GM18502 (cell line): Measurements from ENCODE around the gene MTHFS.
"Not testable (repeated sequence)": the region's sequence is repeated elsewhere in the genome, so short reads cannot be mapped to it uniquely, and the experiment has no call there.

Experiments
- ATAC-seq: cut with Tn5 transposase; IDR thresholded peaks from one replicate; pipeline ENCODE4 v1.9.1; 2021; ENCODE audit warnings: mild to moderate bottlenecking; ENCODE audit not compliant: unreplicated experiment, poor library complexity

The MTHFS gene

DNA sequence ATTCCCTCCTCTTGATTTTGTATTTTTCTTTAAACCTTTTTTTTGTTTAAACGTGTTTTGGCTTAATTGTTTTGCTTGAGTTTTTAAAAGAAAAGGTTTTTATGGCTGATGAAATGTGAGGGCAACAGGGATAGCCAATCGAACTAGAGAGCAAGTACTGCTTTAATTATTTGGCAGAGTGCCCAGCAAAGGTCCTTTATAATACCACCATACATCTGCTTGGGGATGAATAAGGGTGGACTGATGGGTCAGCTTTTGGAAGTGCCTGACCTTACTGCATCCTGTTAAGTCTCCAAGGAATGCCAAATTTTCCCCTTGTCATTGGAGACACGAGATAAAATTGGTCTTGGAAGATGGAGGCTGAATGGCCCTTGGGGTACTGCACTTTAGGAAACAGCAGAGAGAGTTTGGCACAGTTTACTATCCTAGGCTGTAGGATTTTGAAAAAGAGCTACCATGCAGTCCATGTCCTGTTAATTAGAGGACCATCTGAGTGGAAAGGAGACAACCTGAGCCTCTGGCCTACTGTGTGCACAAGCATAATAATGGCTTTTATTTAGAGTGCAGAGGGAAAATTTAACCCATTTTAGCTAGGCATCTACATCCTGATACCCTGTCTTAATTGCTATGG lies 19.8 kb upstream of the MTHFS start:
- ATAC-seq, result no peak

DNA sequence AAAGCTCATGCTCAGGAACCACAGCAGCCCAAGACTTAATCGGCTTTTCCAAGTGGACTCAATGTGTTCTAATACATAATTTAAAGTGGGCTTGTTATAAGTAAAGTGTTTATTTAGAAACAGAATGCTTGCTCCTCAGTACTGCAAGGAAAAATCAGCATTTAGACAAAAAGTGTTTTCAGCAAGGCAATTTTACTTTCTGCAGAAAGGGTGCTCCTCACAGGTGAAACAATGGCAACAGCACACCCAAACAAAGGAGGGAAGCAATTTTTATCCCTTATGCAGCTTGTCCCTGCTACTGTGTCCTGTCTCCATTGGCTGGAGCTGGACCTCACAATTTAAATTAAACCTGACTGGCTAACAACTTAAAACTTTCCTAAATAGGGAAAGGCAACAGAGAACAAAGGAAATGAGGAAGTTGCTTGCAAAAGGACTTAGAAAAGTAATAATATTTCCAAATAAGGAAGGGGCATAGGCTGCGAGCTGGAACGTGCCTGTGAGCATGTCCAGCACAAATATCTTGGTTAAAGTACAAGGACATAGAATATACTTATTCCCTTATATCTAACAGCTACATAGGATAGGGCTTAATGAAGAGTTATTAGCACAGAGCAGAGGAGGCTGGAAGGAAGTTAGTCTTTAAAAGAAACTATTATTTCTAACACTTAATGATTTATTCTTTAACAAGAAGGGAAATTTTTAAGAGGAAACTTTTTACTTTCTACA lies 19.1 kb upstream of the MTHFS start:
- not testable (repeated sequence) for ATAC-seq

DNA sequence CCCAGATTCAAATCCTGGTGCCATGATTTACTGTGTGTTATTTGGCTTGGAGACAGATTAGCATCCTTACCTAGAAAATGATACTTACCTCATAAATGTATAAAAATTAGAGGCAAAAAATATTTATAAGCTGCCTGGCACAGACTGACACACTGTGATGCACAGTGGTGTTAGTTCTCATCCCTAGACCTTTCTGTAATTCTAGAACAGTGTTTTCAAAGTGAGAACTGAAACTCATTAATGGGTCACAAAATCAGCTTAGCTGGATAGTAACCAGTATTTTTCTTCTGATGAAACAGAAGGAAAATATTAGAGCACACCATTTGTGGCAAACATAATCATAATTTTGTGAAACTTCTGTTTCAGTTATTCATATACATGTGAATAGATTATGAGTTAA lies 17.9 kb upstream of the MTHFS start:
- ATAC-seq, result no peak

DNA sequence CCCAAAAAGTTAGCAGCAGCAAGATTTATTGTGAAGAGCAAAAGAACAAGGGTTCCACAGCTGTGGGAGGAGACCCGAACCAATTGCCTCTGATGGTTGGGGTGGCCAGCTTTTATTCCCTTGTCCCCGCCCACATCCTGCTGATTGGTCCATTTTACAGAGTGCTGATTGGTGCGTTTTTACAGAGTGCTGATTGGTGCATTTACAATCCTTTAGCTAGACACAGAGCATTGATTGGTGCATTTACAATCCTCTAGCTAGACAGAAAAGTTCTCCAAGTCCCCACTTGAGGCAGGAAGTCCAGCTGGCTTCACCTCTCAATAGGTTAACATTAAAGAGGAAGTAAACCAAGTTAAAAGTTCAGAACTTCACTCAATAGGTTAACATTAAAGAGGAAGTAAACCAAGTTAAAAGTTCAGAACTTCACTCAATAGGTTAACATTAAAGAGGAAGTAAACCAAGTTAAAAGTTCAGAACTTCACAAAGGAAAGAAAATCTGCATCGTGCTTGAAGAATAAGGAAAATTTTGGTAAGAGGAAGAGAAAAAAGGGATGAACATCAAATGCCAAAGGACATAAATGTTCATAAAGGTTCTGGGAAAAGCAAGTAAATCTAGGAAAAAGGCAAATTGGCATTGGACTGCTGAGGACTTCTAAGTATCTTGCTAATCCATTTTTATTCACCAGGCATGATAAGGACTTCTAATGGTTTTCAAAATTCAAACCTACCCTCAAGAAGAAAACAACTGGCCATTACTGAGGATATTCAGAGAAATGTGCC lies 12.9 kb upstream of the MTHFS start:
- ATAC-seq, result not testable (repeated sequence)

DNA sequence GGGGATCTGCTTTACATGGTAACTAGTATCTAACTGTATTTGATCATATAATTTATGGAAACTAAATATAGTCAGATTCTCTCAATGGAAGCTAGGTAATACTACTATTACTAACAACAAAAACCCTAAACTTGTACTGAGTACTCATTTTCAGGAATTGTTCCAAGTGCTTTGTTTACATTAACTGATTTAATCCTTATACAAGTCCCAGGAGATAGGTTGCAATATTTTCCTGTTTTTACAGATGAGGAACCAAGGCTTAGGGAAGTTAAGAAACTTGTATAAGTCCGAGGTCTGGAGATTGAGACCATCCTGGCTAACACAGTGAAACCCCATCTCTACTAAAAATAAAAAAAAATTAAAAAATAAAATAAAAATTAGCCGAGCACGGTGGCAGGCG lies 7.5 kb upstream of the MTHFS start:
- no peak for ATAC-seq

DNA sequence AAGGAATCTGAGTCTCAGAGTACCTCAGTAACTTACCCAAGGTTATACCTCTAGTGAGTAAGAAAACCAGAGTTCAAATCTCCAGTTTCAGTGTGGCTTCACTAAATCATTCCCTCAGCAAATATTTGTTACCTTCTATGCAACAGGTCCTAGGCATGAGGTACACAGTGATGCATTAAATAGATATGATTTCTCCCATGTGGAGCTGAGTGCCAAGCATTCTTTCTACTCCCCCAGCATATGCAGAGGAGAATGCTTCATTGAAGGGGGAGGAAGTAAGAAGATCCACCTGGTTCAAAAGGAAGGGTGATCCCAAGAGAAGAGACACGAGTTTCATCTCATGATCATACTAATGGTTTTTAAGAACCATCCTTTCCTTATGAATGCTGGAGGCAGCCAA lies 6.8 kb upstream of the MTHFS start:
- no peak for ATAC-seq

DNA sequence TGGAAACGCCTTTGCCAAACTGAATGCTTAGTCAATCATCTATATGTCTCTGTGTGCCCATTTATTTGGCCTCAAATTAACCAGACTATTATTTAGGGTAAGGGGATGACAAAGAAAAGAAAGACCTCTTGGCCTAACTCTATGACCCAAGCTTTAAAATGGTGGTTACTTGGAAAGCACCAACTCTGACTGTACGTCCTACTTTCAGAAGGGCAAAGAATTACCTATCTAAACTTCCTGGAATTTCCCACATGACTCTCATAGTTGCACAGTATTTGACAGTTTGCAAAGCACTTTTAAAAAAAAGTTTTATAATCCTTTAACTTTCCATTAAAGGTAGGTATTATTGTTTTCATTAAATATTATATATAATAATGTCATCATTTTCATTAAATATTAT lies 6.3 kb upstream of the MTHFS start:
- ATAC-seq, result no peak

DNA sequence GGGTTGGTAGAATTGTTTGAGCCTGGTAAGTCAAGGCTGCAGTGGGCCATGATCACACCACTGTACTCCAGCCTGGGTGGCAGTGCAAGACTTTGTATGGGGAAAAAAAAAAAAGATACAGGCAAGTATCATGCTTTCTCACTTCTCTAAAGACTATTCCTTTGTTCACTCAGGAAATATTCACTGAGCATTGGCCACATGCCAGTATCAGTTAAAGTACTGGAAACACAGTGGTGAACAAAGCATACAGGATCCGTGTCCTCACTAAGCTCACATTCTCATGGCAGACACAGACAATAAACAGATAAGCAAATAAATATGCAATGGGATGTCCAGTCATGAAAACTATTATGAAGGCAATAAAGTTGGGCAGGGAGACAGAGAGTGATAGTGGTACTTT lies 5.1 kb upstream of the MTHFS start:
- no peak for ATAC-seq

DNA sequence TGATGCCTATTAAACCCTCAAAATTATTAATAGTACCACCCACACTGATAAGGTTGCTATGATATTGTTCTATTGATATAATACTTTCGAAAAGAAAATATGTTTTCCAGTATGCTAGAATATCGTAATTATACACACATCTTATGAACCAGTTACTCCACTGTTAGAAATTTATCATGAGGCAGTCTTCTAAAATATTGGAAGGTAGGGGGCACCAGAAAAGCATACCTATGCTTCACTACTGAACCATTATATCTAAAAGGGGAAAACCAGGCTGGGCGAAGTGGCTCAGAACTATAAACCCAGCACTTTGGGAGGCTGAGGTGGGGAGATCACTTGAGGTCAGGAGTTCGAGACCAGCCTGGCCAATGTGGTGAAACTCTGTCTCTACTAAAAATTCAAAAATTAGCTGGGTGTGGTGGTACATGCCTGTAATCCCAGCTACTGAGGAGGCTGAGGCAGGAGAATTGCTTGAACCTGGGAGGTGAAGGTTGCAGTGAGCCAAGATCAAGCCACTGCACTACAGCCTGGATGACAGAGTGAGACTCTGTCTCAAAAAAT lies 4.1 kb upstream of the MTHFS start:
- not testable (repeated sequence) for ATAC-seq

DNA sequence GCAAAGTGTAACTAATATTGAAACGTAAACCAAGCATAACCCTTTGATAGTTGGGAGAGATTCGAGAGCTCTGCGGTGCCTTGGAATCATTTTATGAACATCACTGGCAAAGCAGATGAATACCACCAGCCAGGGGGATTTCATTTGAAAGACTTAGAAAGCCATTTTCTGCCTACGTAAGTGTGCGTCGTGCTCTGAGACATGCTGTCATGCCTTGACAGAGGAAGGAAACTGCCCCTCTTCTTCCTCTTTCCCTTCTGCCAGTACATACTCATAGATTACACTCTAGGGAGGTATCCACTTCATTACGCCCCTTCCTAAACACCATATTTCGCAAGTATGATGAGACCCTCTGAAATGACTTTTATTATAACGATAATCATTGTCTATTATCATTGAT lies 3.3 kb upstream of the MTHFS start:
- no peak for ATAC-seq

DNA sequence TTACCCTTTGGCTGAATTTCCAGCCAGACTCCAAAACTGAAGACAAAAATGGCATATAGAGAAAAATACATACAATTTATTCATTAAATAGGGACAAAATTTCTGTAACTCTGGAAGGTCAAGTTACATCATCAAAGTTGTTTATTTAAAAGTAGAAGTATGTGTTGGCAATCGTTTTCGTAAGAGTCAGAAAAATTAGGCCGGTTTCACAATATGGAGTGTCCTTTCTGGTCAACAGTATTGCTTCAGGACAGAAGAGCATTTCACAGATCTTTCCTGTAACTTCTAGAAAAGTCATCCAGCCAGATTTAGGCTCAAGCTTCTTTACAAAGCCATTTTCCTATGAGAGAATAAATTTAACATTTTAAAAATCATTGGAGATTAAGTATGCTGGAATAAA lies 2.0 kb upstream of the MTHFS start:
- not testable (repeated sequence) for ATAC-seq

DNA sequence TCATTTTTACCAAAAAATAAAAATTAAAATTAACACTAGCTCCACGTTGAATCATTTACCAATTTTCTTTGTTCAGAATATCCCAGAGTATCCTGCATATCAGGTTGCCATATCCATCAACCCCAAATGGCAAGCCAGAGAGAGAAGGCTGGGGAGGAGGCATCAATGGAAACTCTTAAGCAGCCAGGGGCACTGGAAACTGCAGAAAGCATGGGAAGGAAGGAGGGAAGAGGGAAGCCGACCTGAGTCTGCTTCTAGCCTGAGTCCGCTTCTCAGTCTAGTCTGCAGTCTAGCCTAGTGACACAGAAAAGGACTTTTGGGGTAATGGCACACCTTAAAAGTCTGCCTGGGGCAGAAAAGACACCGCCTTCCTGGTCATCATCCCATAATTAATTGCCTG lies 1.6 kb upstream of the MTHFS start:
- ATAC-seq, result no peak

DNA sequence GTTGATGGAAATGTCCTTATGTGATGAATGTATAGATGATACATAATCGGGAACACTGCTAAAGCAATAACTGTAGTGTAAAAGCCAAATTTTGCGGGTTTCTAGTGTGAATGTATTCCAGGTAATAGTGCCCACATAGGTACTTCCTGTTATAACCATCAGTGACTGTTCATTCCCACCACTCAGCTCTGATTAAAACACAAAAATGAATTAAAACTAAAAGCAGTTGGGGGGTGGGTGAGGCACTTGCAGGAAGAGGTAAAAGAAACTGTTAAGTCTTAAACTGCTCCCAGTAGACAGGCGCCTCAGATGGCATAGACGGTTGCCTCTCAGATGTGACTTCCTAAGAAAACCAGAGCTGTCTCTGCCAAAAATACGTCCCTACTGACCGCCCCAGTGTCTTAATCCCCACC lies 893 bp upstream of the MTHFS start:
- ATAC-seq, result no peak

DNA sequence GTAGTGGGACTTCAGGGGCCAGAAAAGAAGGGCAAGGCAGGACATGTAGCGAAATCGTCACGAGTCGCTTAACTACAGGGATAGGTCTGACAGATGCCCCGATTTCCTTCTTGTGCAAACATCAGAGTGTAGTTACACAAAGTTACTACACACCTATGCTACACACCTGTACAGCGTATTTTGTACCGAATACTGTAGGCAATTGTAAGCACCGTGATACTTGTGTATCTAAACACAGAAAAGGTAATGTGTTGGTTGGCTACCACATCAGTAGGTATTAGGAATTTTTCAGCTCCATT lies 515 bp upstream of the MTHFS start:
- ATAC-seq, result no peak

DNA sequence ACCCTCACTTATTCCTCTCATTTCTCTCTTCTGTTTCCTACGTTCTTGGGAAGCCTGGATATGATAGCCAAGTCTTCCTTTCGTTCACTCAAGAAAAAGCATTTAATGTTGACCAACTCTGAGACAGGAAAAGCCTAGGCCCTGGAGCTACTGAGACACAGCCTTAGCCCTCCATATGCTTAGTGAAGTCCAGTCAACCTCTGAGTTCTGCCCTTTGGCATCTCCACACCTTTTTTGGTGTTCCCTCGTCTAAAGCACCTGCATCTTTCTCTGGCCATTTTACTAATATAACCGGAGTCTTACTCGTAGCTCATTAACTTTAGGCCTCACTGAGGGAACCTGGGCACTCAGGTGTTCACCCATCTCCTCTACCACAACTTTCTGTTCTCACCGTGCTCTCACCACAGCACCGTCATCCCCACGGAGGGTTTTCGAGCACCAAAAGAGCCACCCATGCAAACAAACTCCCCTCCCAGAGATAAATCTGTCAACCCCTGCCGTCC lies 632 bp downstream of the MTHFS start:
- peak; percentile 33 for ATAC-seq

DNA sequence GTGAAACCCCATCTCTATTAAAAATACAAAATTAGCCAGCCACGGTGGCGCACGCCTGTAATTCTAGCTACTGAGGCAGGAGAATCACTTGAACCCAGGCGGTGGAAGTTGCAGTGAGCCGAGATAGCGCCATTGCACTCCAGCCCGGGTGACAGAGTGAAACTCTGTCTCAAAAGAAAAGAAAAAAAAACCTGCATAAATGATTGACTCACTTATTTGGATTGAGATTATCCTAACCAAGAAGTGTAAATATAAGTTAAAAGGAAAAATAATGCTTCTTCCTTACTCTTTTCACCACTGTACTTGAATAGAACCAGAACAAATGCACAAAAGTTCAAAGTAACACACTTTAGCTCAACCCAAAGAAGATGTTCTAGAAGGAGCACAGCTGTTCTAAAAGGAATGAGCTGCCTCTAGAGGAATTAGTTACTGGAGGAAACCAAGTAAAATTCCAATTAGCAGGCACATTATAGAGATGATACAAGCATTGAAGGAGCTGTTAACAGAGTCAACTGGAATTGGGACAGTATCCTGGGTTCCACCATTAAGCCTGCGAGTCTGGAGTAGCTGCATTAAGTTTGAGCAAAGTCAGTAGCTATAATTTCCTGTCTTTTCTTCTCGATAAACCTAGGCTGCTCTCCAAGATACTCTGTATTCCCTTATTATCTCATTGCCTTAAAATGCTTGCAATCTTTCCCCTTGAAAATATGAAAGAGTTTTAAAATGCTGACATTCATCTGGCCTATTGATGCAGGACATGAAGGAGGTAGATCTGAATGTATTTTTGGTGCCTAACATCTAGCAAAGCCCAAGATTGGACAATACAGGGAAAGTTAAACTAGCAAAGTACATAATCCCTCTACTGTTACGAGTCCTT lies 9.5 kb downstream of the MTHFS start:
- no peak for ATAC-seq

DNA sequence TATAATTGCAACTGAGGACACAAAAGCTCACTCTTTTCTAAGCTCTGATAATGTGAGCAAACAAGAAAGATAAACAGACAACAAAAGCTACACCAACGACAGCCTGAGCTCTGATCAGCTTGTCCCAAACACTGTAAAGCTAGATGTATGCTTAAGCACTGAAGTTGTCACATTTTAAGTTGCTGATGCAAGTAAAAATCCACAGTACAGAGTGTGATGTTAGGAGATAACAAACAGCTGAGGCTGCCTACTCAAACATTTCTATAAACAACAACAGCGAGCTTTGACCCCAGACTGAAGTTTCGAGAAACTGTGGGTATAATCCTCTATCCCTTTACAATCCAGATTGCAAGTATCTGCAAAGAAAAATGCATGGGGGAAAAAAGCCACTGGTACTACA lies 10.7 kb downstream of the MTHFS start:
- no peak for ATAC-seq

DNA sequence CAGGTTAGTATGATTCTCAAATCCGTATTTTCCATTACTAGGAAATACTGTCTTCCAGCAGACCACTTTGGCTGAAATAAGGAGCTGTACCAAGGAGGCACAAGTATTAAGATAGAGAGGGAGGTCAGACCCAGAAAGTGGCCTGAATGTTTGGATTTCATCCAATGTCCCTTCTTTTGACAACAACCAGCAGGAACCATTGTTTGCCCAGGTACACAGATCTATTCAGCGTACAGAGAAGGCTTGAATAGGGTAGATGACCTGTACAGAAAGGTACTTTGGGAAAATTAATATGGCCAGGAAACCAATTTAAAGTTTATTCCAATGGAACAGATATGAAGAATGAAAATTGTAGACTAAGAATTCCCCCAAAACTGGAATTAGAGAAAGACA lies 12.6 kb downstream of the MTHFS start:
- ATAC-seq, result no peak

DNA sequence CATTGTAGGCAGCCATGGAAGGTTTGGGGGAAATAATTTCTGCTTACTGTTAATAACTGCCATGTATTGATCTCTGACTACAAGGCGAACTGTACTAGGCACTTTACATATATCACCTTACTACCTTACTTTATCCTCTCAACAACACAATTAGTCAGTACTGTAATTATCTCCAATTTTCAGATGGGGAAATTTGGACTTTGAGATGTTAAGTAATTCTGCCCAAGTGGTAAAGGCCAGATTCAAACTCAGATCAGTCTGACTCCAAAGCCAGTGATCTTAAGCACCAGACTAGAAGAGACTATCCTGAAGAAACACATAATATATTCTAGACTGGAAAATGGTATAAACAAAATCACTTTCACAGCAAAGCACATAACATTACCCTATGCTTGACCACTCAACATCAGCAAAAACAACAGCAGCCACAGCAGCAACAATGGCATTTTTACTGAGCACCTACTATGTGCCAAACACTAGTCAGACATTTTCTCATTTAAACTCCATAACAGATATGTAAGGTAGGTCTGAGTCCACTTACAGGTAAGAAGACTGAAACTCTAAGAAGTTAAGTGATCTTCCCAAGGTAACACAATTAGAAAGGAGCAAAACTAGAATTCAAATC lies 13.1 kb downstream of the MTHFS start:
- ATAC-seq, result no peak

DNA sequence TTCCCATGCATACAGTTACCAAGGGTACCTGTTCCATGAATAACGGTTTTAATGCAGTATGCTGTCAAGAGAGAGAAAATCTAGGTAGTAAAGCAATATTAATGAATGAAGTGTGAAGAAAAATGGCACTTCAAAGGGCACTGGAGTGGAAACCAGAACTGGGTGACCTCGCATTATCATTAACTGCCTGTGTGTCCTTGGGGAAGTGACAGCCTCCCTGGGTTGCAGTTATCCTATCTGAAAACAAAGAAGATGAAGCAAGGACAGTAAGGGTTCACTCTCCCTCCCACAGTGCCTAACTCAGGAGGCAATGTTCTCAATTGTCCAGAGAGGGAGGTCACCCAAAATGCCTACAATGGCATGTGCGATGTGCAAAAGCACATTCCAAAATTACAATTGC lies 15.1 kb downstream of the MTHFS start:
- ATAC-seq, result no peak
